DMS153 treated with DMSO at 0.1 percent for 48 hours (cell line): ENCODE measurements around the gene PCBP3.

Experiments used
- DNase-seq: peaks from one replicate; lab custom pipeline; 2025; ENCODE audit not compliant: unreplicated experiment; lab: John Stamatoyannopoulos, UW

Gene PCBP3

DNA sequence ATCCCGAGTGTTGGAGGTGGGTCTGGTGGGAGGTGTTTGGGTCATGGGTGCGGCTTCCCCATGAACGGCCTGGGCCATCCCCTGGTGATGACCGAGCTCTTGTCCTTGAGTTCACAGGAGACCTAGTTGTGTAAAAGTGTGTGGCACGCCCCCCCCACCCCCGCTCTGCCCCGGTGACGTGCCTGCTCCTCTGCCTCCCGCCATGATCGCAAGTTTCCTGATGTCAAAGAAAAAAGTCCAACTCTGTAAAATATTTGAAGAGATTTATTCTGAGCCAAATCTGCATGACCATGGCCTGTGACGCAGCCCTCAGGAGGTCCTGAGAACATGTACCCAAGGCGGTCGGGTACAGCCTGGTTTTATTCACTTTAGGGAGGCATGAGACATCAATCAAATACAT, 212.9 kb downstream of the PCBP3 start:
- no peak for DNase-seq

GRCh38 chr21:45856906-45857305, 213.4 kb downstream of the PCBP3 start:
- no peak for DNase-seq

DNA sequence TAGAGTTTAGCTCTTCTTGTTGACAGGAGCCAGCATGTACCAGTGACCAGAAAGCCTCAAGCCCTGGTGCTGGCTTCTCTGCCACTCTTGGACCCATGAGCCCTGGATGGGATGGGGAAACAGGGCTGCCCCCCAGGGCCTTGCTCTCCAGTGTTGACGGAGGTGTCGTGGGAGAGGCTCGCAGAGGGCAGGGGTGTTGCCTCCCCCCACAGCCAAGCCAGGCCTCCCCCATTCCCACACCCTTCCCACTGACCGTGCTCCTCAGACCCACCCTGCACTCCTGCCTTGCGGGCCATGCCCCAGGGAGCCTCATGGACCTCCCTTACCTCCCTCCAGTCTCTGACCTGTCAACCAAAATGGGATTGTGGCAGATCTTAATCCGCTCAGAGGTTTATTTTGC, 214.2 kb downstream of the PCBP3 start:
- no peak for DNase-seq

GRCh38 chr21:45858180-45858579, 214.7 kb downstream of the PCBP3 start:
- DNase-seq: no peak

GRCh38 chr21:45859041-45859761, 215.7 kb downstream of the PCBP3 start:
- DNase-seq: no peak

DNA sequence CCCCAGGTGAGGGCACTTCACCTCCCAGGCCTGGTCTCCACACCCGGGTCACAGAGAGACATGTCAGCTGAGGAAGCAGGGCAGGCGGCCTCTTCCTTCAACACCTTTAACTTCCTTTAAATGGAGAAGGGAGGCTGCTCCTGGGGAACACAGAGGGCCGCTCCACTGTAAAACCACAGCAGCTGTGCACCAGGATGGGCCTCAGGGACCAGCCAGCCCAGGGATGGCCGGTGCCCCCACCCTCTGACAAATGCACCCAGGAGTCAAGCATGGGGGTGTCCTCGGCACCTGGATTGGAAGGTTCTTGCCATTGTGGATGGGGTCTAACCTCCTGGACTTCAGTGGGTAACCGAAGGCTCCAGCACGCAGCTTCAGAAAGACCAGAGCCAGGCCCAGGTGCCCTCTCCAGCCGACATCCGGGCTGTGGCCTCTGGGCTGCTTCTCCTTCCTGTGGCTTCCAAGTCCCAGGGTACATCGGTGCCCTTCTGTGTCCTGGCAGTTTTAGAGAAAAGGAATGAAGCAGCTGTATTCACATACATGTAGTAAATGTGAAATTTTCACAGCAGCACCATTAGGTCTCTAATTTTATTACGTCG, 216.3 kb downstream of the PCBP3 start:
- no peak for DNase-seq

- no peak for DNase-seq
These were observed 217.1 kb downstream of the PCBP3 start for GRCh38 chr21:45860493-45861155.

DNA sequence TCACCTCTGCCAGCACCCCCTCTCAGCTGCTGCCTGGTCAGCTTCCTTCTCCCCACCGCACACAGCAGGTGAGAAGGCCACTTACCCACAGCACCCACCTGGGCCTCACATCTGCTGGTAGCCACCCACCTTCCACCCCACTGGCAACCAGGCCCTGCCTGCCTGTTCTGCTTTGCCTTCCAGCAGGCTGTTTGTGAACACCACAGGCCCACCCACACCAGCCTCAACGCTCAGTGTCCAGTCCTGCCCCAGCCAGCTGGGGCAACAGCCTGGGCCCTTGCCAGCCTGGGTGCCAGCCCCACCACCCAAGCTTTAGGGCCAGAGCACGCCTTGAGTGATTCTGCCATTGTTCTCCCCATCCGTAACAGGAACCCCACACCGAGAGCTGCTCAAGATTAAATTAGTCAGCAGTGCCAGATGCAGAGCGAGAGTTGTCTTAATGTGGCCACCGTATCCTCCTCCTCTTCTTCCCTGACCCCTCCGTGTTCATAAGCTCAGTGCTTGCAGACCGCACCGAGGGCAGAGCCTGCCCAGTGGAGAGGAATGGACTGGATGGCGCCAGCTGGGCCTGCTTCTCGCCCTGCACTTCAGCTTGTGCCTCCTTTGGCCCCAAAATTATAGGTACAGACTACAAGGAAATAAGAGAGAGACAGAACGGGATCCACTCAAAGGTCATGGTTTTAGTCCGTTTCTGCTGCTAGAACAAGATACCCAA, 217.8 kb downstream of the PCBP3 start:
- DNase-seq: no peak

DNA sequence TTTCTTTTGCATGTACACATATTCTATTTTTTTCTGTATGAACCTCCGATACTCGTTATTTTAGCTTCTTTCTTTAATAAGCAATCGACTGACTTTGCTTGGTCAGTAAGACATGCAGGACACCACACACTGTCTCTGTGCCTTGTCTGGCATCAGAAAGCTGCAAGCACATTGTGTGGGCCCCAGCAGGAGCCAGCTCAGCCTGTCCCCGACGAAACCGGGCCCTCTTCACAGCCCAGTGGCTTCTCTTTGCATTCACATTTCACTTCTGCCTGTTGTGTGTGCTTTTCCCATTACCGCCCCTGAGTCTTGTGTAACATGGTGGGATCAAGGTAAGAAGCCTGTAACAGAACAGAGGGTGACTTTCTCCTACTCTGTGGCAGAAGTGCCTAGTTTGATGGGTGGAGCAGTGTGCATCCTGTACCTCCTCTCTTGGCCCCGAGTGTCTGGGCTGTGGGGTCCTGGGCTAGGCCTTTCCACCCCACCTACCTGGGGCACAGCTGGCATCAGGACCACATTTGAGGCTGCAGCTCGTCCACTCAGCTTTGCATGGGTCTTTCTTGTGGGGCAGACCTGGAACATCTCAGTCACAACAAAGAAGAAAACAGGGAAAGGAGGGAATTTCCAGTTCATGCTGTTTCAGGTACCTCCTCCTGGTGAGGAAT, 219.2 kb downstream of the PCBP3 start:
- DNase-seq: no peak

DNA sequence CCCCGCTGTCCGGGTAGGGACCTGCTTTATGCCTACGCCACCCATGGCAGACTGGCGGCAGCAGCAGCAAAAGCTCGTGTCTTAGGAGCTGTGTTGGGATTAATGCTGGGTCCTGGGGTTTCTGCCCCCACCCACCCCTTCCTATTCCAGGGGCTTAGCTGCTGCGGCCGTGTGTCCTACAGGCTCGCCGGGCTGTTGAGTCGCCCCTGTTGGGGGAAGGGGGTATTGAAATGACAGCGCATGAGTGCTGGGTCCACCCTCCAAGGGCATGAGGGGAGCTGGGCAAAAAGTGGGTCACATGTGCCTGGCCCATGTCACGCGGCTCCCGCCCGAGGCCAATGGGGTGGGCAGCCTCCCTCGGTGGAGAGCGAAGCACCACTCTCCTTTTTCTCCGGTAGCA, 219.7 kb downstream of the PCBP3 start:
- DNase-seq: no peak

DNA sequence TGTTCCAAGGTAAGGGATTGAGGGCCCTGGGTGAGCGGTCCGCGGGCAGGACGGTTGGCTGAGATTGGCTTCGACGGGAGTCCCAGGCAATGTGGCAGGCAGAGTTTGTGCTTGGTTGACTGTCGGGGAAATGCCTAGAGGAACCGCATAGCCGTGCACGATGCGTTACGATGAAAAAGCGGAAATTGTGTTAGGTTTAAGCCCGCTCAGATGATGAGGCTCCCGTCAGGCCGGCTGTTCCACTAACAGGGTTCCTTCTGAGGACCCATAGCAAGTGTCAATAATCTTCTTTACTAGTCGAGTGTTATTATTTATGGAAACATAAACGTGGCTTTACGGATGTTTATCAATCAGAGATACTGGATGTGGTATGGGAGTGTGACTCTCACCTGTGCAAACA, 220.2 kb downstream of the PCBP3 start:
- DNase-seq: no peak

- DNase-seq: no peak
These were observed 220.9 kb downstream of the PCBP3 start for GRCh38 chr21:45864436-45864835.

DNA sequence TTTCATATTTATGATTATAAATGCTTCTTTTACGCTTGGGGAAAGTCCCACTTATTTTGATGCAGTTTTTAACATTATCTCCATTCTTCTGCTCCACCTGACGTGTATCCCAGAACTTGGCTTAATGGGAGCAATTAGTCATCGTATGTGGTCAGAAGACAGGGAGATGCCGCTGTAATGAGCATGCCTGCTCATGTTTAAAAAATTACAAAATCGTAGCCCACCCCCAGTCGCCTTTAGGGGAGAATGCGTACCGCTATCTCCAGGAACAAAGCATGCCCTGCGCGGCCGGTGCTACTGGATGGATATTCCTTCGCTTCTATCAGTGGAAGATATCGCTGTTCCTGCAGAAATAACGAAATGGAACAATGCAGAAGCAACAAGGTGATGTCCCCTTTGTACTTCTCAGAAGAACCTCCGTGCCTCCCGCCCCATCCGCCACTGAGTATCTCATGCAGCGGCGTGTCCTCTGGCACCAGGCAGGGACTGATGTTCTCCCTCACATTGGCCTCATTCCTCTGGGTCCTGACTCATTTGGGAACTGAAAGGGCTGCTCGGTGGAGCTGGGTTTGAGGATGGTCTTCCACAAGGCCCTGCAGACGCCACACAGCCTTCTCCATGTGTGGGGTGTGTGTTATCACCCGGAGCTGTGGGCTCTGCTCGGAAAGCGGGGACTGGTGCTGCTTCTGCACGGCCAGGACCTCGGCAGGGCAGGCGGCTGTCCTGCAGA, 221.7 kb downstream of the PCBP3 start:
- no peak for DNase-seq

- DNase-seq: no peak
These were observed 223.0 kb downstream of the PCBP3 start for GRCh38 chr21:45866551-45866950.

DNA sequence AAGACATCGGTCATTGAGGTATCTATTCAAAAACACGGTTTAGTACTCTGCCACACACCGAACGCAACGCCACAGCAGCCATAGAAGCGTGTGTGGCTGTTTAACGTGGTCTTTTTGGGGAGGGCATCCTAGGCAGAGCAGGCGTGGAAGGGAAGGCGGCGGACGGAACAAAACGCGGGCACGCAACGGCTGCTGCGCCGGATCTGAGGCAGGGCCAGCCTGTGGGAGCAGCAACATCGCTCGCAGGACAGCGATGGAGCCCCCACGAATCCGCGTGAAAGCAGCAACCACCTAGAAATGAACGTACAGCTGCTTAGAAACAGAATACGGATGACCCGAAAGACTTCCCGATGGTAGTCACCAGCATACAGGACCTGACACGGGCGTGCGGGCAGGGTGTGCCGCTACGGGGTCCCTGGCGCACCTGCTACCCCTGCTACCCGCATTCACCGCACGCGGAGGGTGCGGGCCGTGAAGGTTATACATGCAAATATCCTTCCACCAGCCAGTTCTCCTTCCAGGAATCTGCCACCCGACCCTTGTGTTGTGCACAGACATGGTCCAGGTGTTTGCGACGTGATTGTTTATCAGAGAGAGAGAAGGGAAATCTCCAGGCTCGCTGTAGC, 223.6 kb downstream of the PCBP3 start:
- no peak for DNase-seq

GRCh38 chr21:45867671-45868081, 224.2 kb downstream of the PCBP3 start:
- no peak for DNase-seq

DNA sequence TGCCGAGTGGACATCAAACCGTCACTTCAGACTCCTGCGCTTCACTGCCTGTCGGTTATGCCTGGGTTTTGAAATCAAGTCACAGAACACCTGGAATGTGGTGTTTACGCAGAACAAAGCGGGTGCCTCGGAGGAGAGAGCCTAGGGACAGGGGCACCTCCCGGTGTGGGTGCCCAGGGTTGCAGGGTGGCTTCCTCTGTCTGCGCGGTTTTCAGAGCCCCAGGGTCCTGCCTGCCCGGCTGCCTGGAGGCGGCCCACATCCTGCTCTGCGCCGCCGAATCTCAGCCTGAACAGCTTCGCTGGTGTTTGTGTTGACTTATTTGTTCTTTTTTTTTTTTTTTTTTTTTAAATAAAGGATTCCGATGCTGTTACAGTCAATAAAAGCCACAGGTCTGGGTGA, 224.6 kb downstream of the PCBP3 start:
- DNase-seq: no peak

DNA sequence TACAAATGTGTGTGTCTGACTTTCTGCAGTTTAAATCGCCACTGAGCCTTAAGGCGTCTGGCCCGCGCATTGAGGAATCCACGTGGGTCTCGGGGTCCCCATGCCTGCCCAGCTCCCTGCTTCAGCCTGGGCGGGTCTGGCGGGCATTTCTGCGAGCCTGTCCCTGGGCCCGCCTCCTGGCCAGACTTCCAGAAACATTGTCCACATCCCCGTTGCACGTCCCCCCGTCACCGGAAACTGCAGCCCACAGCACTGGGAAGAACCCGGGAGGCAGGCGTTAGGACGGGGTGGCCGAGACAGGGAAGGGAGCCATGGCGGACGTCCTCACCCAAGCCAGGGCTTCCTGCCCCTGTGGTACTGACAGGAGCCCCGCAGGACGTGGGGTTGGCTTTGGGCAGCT, 225.0 kb downstream of the PCBP3 start:
- DNase-seq: no peak

- DNase-seq: no peak
These were observed 225.8 kb downstream of the PCBP3 start for GRCh38 chr21:45869121-45870007.
